CD4-positive, alpha-beta T cell treated with Interleukin-4 for 4 hours (primary cell): ENCODE data around the gene POLR2A.
"Not testable (repeated sequence)": the region's sequence is repeated elsewhere in the genome, so short reads cannot be mapped to it uniquely, and the experiment has no call there.

Experiments
- DNase-seq: peaks from one replicate; pipeline ENCODE4 v3.0.0-alpha.2; 2020

The POLR2A gene

GRCh38 chr17:7479213-7480088 lies 4.7 kb upstream of the POLR2A start, which contains the start of gene ZBTB4:
ZBTB4 (minus strand) TSS chr17:7479631; CDS start chr17:7466801, 12,830 bp downstream.
- DNase-seq: peak; percentile 57

DNA sequence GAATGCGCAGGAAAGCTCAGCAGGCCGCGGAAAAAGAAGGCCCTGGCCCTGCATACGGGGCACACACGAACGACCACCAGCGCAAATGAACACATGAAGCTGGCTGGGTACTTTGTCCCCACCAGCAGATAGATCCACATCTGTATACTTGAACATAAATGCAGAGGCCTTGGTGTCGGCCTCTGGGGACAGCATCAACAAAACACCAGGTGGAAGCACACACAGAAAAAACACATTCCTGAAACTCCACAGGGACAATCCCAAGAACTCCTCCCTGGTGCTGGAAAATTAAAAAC lies 4.1 kb upstream of the POLR2A start:
- DNase-seq: no peak

DNA sequence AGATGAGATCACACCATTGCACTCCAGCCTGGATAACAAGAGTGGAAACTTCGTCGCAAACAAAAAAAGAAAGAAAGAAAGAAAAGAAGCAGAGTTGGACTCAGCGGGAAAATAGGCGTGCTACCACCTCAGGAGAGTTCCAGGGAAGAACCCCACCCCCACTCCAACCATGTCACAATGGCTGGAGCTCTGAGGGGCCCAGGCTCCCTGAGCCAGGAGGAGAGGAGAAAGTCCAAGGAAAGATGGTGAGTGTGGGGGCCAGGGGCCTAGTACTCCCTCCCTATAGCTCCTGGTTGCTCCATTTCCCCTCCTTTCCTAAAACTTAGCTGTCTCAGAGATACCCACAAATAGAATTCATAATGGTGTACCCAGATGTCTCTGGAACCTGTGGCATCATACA lies 2.9 kb upstream of the POLR2A start, which contains the start of gene SLC35G6:
TSS of gene SLC35G6 (plus strand) at position 172 of the 400 bp plus-strand sequence. CDS start at position 243, 71 bp downstream.
- DNase-seq: not testable (repeated sequence)

DNA sequence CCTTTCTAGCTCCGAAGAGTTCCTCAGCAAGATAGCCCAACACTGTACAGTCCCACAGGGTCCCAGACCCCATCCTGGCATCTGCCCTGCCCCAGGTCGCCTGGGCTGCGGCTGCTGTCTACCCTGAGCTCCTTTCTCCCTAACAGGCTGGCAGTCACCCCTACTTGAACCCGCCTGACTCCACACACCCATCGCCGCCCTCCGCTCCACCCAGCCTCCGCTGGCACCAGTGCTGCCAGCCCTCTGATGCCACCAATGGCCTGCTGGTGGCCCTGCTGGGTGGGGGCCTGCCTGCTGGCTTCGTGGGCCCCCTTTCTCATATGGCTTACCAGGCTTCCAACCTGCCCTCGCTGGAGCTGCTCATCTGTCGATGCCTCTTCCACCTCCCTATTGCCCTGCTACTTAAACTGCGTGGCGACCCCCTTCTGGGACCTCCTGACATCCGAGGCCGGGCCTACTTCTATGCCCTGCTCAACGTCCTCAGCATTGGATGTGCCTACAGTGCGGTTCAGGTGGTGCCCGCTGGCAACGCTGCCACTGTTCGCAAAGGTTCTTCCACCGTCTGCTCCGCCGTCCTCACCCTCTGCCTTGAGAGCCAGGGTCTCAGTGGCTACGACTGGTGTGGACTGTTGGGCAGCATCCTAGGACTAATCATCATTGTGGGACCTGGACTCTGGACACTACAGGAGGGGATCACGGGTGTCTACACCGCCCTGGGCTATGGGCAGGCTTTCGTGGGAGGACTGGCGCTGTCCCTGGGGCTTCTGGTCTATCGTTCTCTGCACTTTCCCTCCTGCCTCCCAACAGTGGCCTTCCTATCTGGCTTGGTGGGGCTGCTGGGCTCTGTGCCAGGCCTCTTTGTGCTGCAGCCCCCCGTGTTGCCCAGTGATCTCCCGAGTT lies 2.1 kb upstream of the POLR2A start:
- not testable (repeated sequence) for DNase-seq

- DNase-seq: not testable (repeated sequence)
Observed at GRCh38 chr17:7482742-7483088, 1.5 kb upstream of the POLR2A start.

DNA sequence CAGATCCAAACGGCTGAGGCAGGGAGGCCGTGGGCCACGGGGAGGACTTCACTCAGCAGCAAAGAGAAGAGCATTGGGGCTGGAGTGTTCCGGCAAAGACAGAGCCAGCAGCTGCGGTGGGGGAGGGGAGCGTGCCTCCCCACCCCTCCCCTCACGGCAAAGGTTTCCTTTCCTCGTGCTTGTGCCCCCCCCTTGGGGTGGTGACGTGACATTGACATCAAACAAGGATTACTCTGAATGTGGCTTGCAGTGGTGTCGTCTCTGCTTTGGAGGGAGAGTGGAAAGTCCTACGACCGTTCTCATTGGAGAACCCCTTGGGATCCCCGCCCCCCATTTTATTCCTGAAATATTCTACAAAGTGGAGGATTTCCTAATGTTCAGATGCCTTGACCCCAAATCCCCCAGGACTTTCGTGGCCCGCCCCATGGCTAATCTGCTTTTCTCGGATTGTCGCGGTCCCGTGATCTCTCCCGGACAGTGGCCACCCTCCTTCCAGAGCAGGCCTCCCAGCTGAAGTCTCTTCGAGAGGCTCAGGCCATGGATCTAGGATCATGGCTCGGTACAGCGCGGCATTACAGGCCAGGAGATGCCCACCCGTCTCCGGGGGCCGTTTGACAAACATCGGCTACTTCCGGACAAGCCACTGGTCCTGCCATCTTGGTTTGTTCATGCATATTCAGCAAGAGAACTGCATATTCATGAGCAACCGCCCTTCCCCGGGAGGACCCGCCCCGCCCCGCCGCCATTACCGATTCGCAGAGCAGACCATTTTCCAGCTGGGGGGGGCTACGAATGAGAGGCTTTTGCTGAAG lies 705 bp upstream of the POLR2A start:
- DNase-seq: peak; percentile 95

DNA sequence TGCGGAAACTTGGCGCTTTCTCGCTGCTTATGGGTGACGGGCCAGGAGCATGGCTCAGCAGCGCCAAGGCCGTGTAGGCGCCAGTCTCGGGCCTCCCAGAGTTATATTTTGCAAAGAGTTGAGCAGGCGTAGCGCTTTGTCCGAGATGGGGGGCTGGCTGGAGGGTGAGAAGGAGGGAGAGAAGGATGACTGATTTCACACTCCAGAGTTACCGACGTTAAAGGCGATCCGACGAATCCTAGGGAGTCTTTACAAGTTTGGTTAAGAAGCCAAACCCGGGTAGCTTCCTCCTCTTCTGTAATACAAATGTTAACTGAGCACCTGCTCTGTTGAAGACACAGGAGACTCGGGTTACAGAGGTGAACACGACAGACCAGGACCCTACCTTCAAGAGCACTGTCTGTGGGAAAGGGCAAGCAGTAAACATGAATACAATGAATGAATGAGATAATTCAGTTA lies 782 bp downstream of the POLR2A start:
- DNase-seq: no peak

- no peak for DNase-seq
Observed at GRCh38 chr17:7486181-7486580, 2.0 kb downstream of the POLR2A start.

DNA sequence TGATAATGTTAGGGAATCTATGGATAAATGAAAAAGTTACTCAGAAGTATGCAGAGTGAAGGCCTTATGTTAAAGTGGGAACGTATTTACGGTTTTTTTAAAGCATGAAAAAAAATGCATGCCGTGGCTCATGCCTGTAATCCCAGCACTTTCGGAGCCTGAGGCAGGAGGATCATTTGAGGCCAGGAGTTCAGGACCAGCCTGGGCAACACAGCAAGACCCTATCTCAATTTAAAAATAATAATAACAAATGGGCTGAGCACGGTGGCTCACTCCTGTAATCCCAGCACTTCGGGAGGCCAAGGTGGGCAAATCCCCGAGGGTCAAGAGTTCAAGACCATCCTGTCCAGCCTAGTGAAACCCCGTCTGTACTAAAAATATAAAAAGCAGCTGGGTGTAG lies 6.0 kb downstream of the POLR2A start:
- no peak for DNase-seq

DNA sequence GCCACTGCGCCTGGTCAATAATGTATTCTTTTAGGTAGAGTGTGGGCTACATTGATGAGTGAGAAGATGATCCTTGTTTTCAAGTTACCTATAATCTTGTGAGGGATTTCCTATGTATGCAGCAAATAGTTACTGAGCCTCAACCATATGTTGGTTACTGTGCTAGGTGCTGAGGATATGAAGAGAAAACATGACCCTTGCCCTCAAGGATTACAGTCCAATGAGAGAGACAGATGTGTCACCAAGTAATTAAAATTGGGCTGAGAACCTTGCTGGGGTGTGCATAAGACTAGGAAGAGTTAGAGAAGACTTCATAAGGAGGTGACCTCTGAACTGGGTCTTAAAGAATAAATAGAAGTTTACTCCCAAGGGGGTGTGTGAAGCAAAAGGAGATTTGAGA lies 7.4 kb downstream of the POLR2A start:
- no peak for DNase-seq

DNA sequence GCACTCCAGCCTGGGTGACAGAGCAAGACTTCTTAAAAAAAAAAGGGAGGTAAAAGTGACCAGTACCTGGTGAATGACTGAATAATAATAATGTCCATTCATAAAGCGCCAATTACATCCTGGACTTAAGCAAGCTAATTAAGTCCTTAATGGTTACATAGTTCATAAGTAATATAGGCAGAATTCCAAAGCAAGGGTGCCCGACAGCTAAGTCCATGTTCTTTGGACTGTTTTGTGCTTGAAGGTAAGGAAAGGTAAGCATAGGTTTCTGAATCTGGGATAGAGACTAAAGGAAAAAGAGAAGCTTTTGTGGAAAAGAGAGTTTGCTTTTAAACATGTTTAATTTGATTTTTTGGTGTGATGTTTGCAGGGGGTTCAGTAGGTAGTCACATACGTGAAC lies 9.8 kb downstream of the POLR2A start:
- no peak for DNase-seq

- DNase-seq: no peak
Observed at GRCh38 chr17:7495906-7496434, 11.8 kb downstream of the POLR2A start.

DNA sequence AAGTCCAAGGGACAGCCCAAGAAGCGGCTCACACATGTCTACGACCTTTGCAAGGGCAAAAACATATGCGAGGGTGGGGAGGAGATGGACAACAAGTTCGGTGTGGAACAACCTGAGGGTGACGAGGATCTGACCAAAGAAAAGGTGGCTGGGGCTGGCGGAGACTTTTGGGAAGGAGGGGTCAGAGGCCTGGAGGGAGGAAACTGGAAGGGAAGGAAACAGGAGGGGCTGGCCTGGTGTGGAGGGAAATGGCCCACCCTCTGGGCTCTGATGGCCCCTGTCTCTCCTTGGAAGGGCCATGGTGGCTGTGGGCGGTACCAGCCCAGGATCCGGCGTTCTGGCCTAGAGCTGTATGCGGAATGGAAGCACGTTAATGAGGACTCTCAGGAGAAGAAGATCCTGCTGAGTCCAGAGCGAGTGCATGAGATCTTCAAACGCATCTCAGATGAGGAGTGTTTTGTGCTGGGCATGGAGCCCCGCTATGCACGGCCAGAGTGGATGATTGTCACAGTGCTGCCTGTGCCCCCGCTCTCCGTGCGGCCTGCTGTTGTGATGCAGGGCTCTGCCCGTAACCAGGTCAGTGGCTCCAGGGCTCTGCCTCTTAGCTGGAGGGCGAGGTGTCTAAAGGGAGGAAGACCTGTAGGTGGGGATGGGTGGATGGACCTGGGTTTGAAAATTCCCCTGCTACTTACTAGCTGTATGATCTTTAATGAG lies 12.5 kb downstream of the POLR2A start:
- DNase-seq: no peak

DNA sequence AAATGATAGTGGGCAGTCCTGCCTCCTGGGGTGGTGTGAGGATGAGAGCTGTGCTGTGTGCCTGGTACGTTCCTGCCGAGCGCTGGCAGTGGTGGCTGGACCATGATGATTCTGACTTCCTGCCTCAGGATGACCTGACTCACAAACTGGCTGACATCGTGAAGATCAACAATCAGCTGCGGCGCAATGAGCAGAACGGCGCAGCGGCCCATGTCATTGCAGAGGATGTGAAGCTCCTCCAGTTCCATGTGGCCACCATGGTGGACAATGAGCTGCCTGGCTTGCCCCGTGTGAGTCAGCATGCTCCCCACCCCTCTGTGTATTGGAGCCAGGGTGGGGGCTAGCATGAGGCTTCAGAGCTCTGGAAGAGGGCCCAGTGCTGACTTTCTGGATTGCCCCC lies 13.1 kb downstream of the POLR2A start:
- DNase-seq: no peak

DNA sequence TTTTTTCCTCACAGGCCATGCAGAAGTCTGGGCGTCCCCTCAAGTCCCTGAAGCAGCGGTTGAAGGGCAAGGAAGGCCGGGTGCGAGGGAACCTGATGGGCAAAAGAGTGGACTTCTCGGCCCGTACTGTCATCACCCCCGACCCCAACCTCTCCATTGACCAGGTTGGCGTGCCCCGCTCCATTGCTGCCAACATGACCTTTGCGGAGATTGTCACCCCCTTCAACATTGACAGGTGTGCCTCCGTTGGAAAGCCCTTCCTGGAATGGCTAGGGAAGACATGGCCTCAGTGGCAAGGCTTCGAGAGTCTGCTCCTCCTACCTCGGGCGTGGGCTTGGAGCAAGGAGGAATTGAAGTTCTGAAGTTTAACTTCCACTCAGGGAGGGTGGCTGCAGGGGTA lies 13.5 kb downstream of the POLR2A start:
- DNase-seq: no peak

GRCh38 chr17:7499161-7499560 lies 15.0 kb downstream of the POLR2A start:
- DNase-seq: no peak

DNA sequence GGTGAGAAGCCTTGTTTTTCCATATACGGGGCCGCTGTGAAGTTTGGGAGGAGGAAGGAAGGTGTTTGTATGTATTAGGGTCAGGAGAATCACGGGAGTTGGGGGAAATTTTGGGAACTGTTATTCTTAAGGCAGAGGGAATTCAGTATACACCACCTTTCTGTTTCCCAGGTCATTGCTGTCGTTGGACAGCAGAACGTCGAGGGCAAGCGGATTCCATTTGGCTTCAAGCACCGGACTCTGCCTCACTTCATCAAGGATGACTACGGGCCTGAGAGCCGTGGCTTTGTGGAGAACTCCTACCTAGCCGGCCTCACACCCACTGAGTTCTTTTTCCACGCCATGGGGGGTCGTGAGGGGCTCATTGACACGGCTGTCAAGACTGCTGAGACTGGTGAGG lies 17.6 kb downstream of the POLR2A start:
- no peak for DNase-seq

GRCh38 chr17:7502171-7502847 lies 18.1 kb downstream of the POLR2A start:
- DNase-seq: no peak

DNA sequence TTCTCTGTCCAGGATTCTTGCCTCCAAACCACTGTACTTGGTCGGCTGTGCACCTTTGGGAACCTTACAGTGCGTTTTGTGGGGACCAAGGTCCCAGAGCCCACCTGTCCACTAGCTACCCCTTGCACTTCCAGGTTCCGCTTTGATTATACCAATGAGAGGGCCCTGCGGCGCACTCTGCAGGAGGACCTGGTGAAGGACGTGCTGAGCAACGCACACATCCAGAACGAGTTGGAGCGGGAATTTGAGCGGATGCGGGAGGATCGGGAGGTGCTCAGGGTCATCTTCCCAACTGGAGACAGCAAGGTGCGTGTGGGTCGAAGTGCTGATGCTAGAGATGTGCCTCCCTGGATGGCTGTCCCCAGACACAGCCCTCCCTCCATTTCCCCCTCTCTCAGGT lies 18.8 kb downstream of the POLR2A start:
- no peak for DNase-seq

- no peak for DNase-seq
Observed at GRCh38 chr17:7503521-7503920, 19.4 kb downstream of the POLR2A start.

DNA sequence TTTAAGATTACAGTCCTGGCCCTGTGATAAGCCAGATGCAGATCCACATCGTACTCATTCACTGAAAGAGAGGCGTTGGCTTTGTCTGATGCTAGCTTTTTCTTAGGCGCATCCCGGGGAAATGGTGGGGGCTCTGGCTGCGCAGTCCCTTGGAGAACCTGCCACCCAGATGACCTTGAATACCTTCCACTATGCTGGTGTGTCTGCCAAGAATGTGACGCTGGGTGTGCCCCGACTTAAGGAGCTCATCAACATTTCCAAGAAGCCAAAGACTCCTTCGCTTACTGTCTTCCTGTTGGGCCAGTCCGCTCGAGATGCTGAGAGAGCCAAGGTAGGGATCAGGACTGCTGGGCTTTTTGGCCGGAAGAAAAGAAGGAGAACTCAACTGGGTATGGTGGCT lies 24.0 kb downstream of the POLR2A start:
- no peak for DNase-seq
